GM12878 (cell line): ENCODE measurements around the gene TRIM71.

Source experiments
- CREB1 ChIP-seq: IDR thresholded peaks from 2 replicates; pipeline ENCODE4 v1.6.1; 2012; ENCODE audit warnings: low read depth, mild to moderate bottlenecking, inconsistent platforms
- EP300 ChIP-seq, 2 experiments: fragments of 150-350 bp in 1 of 2; IDR thresholded peaks; 2 replicates each; pipeline ENCODE4 v1.6.1; 2011 to 2012; ENCODE audit warnings: low read depth in 2 of 2, low read length in 2 of 2, borderline replicate concordance in 1 of 2, improper control_type of control experiment in 1 of 2, inconsistent platforms in 1 of 2; ENCODE audit not compliant: control insufficient read depth in 1 of 2
- RCOR1 ChIP-seq: conservative IDR thresholded peaks from 2 replicates; pipeline ENCODE4 v1.6.1; 2012; ENCODE audit warnings: low read depth, low read length, improper control_type of control experiment
- ZNF622 ChIP-seq: fragments of 450-650 bp; IDR thresholded peaks from 2 replicates; pipeline ENCODE4 v1.6.1; 2017; ENCODE audit warnings: mild to moderate bottlenecking, inconsistent platforms
- ZZZ3 ChIP-seq: IDR thresholded peaks from 2 replicates; pipeline ENCODE4 v1.6.1; 2011; ENCODE audit warnings: low read depth; ENCODE audit not compliant: control insufficient read depth, insufficient read length
- TF ChIP-seq, protein P1 (sequence below): IDR thresholded peaks from 2 replicates; pipeline ENCODE4 v1.6.1; 2011; ENCODE audit warnings: borderline replicate concordance, low read depth, mild to moderate bottlenecking, moderate library complexity, low read length; ENCODE audit not compliant: insufficient read depth, poor library complexity, severe bottlenecking
- TF ChIP-seq, protein P2 (sequence below): IDR thresholded peaks from 2 replicates; pipeline ENCODE4 v1.6.1; 2011; ENCODE audit warnings: low read depth, mild to moderate bottlenecking, low read length, moderate library complexity, borderline replicate concordance; ENCODE audit errors: extremely low read depth

DNA sequence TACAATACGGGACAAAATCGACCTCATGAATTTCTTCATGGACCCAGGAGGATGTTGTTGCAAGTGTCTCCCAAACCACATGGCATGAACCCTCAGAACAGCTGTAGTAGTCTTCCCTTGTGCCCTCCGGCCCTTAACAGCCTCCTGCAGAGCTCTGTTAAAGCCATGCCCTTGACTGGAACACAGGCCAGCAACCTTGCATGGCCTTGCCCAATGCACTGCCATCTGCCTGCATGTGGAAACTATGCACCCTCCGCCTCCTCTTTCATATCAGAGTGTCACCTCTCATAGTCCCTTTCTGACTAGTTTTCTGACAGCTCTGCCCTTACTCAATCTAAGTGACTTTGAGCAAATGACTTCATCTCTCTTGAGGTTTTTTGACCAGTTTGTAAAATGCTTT, 39.4 kb upstream of the TRIM71 start:
- TF ChIP-seq RCOR1 (no peak), CREB1 (no peak), ZNF622 (no peak), EP300 (IDR thresholded peaks at IDR 0.05; ENCODE audit: borderline replicate concordance in 1 of 2, control insufficient read depth in 1 of 2, low read depth in 2 of 2, low read length in 2 of 2) (no peak), ZZZ3 (no peak)
- TF ChIP-seq, protein P1, sequence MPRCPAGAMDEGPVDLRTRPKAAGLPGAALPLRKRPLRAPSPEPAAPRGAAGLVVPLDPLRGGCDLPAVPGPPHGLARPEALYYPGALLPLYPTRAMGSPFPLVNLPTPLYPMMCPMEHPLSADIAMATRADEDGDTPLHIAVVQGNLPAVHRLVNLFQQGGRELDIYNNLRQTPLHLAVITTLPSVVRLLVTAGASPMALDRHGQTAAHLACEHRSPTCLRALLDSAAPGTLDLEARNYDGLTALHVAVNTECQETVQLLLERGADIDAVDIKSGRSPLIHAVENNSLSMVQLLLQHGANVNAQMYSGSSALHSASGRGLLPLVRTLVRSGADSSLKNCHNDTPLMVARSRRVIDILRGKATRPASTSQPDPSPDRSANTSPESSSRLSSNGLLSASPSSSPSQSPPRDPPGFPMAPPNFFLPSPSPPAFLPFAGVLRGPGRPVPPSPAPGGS, result no peak
- TF ChIP-seq, protein P2, sequence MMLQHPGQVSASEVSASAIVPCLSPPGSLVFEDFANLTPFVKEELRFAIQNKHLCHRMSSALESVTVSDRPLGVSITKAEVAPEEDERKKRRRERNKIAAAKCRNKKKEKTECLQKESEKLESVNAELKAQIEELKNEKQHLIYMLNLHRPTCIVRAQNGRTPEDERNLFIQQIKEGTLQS, result no peak
